Trophoblast cell (in vitro differentiated cells and primary cell): ENCODE results near the gene ZBTB48.
A peak's percentile ranks its signal among the peaks of the same experiment; 100 is the strongest.
"Not testable (repeated sequence)": the region's sequence is repeated elsewhere in the genome, so short reads cannot be mapped to it uniquely, and the experiment has no call there.

ENCODE experiments used
- DNase-seq, 2 donors: peaks; one replicate each; pipeline ENCODE4 v3.0.0-alpha.2; 2016
- H2AFZ ChIP-seq: 2 replicates; pipeline ENCODE4 v1.6.1; 2013; ENCODE audit warnings: low read length, moderate library complexity, mild to moderate bottlenecking; ENCODE audit not compliant: insufficient read depth, poor library complexity
- H2AK5ac ChIP-seq: 2 replicates; pipeline ENCODE4 v1.6.1; 2013; ENCODE audit warnings: mild to moderate bottlenecking, low read length
- H2BK120ac ChIP-seq: 2 replicates; pipeline ENCODE4 v1.6.1; 2013; ENCODE audit warnings: low read length, mild to moderate bottlenecking, moderate library complexity; ENCODE audit not compliant: insufficient read depth, poor library complexity
- H2BK12ac ChIP-seq: 2 replicates; pipeline ENCODE4 v1.6.1; 2013; ENCODE audit warnings: mild to moderate bottlenecking, low read length, moderate library complexity
- H2BK5ac ChIP-seq: 2 replicates; pipeline ENCODE4 v1.6.1; 2013; ENCODE audit warnings: low read length, low read depth, moderate library complexity, mild to moderate bottlenecking; ENCODE audit not compliant: poor library complexity
- H3K14ac ChIP-seq: 2 replicates; pipeline ENCODE4 v1.6.1; 2013; ENCODE audit warnings: mild to moderate bottlenecking, low read length
- H3K18ac ChIP-seq: 2 replicates; pipeline ENCODE4 v1.6.1; 2013; ENCODE audit warnings: mild to moderate bottlenecking, low read length
- H3K23ac ChIP-seq: 2 replicates; pipeline ENCODE4 v1.6.1; 2013; ENCODE audit warnings: low read length
- H3K27ac ChIP-seq: 2 replicates; pipeline ENCODE4 v1.5.1; 2013; ENCODE audit warnings: low read depth, mild to moderate bottlenecking, inconsistent platforms, low read length, moderate library complexity
- H3K27me3 ChIP-seq: 2 replicates; pipeline ENCODE4 v1.6.1; 2013; ENCODE audit warnings: inconsistent platforms, mild to moderate bottlenecking, low read length, moderate library complexity; ENCODE audit not compliant: insufficient read depth
- H3K36me3 ChIP-seq, 2 experiments: 1 replicate in 1 of 2; 2 replicates in 1 of 2; pipeline ENCODE4 v1.6.1; 2013; ENCODE audit warnings: low read length in 2 of 2, mild to moderate bottlenecking in 2 of 2, moderate library complexity in 1 of 2; ENCODE audit not compliant: insufficient read depth in 2 of 2, control insufficient read depth in 1 of 2
- H3K4ac ChIP-seq: 2 replicates; pipeline ENCODE4 v1.6.1; 2013; ENCODE audit warnings: low read depth, mild to moderate bottlenecking, low read length, moderate library complexity
- H3K4me1 ChIP-seq, 2 experiments: 1 replicate in 1 of 2; 2 replicates in 1 of 2; pipeline ENCODE4 v1.6.1; 2013; ENCODE audit warnings: low read length in 2 of 2, mild to moderate bottlenecking in 2 of 2, moderate library complexity in 1 of 2; ENCODE audit not compliant: insufficient read depth in 2 of 2, control insufficient read depth in 1 of 2
- H3K4me2 ChIP-seq: 2 replicates; pipeline ENCODE4 v1.6.1; 2013; ENCODE audit warnings: inconsistent platforms, mild to moderate bottlenecking, low read length, moderate library complexity
- H3K4me3 ChIP-seq: 2 replicates; pipeline ENCODE4 v1.5.1; 2013; ENCODE audit warnings: mild to moderate bottlenecking, low read depth, low read length, inconsistent platforms
- H3K79me1 ChIP-seq: one replicate; pipeline ENCODE4 v1.6.1; 2013; ENCODE audit warnings: low read length
- H3K79me2 ChIP-seq: 2 replicates; pipeline ENCODE4 v1.6.1; 2013; ENCODE audit warnings: low read length, mild to moderate bottlenecking; ENCODE audit not compliant: control insufficient read depth, insufficient read depth, poor library complexity
- H3K9ac ChIP-seq: 2 replicates; pipeline ENCODE4 v1.6.1; 2013; ENCODE audit warnings: mild to moderate bottlenecking, low read length
- H3K9me3 ChIP-seq: 2 replicates; pipeline ENCODE4 v1.6.1; 2013; ENCODE audit warnings: low read depth, mild to moderate bottlenecking, control low read depth, inconsistent platforms, low read length; ENCODE audit not compliant: insufficient read depth
- H4K12ac ChIP-seq: 2 replicates; pipeline ENCODE4 v1.6.1; 2013; ENCODE audit warnings: low read depth, mild to moderate bottlenecking, low read length, moderate library complexity
- H4K8ac ChIP-seq: 2 replicates; pipeline ENCODE4 v1.6.1; 2013; ENCODE audit warnings: low read depth, mild to moderate bottlenecking, low read length, moderate library complexity
- H4K91ac ChIP-seq: one replicate; pipeline ENCODE4 v1.6.1; 2013; ENCODE audit warnings: low read depth, mild to moderate bottlenecking, low read length, moderate library complexity
- WGBS: extraction: QIAGEN DNeasy Blood & Tissue Kit; methylation state at CpG from one replicate; pipeline ENCODE4 v1.1.7; 2013; ENCODE audit warnings: missing lambda C conversion rate; ENCODE audit not compliant: insufficient read length, insufficient coverage; ENCODE audit errors: extremely low coverage; 5-methylcytosine and 5-hydroxymethylcytosine counted together

Gene ZBTB48

GRCh38 chr1:6597777-6598131, 18.0 kb downstream of the ZBTB48 start:
- no peak overlapping the region for H3K18ac ChIP-seq
- no peak overlapping the region for H4K8ac ChIP-seq
- no peak overlapping the region for H2BK5ac ChIP-seq
- H3K79me2 ChIP-seq: peaks cover 29% of the 10 kb centered on the region
- H2AFZ ChIP-seq: no peak overlapping the region
- H3K4me2 ChIP-seq: no peak overlapping the region
- peak overlapping the region; percentile 43 for H3K4ac ChIP-seq
- no CpG with 5 or more reads among the region's 6 CpGs for WGBS
- peaks cover 7% of the 10 kb centered on the region for H3K9me3 ChIP-seq
- no peak overlapping the region for H2BK12ac ChIP-seq
- H3K14ac ChIP-seq: no peak overlapping the region
- H4K12ac ChIP-seq: no peak overlapping the region
- no peak overlapping the region for H3K23ac ChIP-seq
- peaks cover 18% of the 10 kb centered on the region for H3K79me1 ChIP-seq
- H3K9ac ChIP-seq: no peak overlapping the region
- no peaks in the 10 kb centered on the region for H3K27me3 ChIP-seq
- no peak overlapping the region for H3K4me3 ChIP-seq
- H3K36me3 ChIP-seq: peaks cover 60 to 61% of the 10 kb centered on the region in 2 experiments
- H4K91ac ChIP-seq: no peak overlapping the region
- no peak overlapping the region for H2AK5ac ChIP-seq
- DNase-seq: no peak
- H2BK120ac ChIP-seq: no peak overlapping the region
- H3K27ac ChIP-seq: no peak overlapping the region
- peaks cover 7 to 16% of the 10 kb centered on the region in 2 experiments for H3K4me1 ChIP-seq

GRCh38 chr1:6599141-6599975, 19.6 kb downstream of the ZBTB48 start:
- H3K4me1 ChIP-seq: peaks cover 16 to 25% of the 10 kb centered on the region in 2 experiments
- H3K9me3 ChIP-seq: peaks cover 7% of the 10 kb centered on the region
- H3K4ac ChIP-seq: peak overlapping the region; percentile 35
- H3K79me2 ChIP-seq: peaks cover 36% of the 10 kb centered on the region
- no peak overlapping the region for H4K12ac ChIP-seq
- peaks cover 45 to 46% of the 10 kb centered on the region in 2 experiments for H3K36me3 ChIP-seq
- H3K4me2 ChIP-seq: peak overlapping the region; percentile 2
- no peak overlapping the region for H3K9ac ChIP-seq
- H4K91ac ChIP-seq: no peak overlapping the region
- H3K27ac ChIP-seq: no peak overlapping the region
- H2BK5ac ChIP-seq: no peak overlapping the region
- no peak overlapping the region for H3K14ac ChIP-seq
- no peak overlapping the region for H2BK120ac ChIP-seq
- WGBS: no CpG with 5 or more reads among the region's 31 CpGs
- H3K27me3 ChIP-seq: no peaks in the 10 kb centered on the region
- no peak overlapping the region for H2AK5ac ChIP-seq
- no peak overlapping the region for H3K18ac ChIP-seq
- H3K23ac ChIP-seq: no peak overlapping the region
- no peak overlapping the region for H4K8ac ChIP-seq
- no peak overlapping the region for H2AFZ ChIP-seq
- peak in 1 of 2 donors; percentile 44 for DNase-seq
- peaks cover 31% of the 10 kb centered on the region for H3K79me1 ChIP-seq
- H3K4me3 ChIP-seq: no peak overlapping the region
- no peak overlapping the region for H2BK12ac ChIP-seq

DNA sequence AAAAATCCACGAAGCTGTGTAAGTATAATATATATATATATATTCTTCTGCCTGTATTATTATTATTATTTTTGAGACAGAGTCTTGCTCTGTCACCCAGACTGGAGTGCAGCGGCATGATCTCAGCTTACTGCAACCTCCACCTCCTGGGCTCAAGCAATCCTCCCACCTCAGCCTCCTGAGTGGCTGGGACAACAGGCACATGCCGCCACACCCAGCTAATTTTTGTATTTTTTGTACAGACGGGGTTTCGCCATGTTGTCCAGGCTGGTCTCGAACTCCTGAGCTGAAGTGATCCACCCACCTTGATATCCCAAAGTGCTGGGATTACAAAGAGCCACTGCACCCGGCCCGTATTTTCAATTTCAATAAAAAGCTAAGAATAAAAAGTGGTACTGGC, 20.2 kb downstream of the ZBTB48 start:
- H3K9ac ChIP-seq, H2AK5ac ChIP-seq, H4K12ac ChIP-seq, H3K27me3 ChIP-seq, H3K18ac ChIP-seq, H3K23ac ChIP-seq, H3K9me3 ChIP-seq, H3K4me3 ChIP-seq, H4K8ac ChIP-seq, H2AFZ ChIP-seq, H2BK12ac ChIP-seq, DNase-seq, H2BK5ac ChIP-seq, H4K91ac ChIP-seq, H3K27ac ChIP-seq, H3K14ac ChIP-seq, H2BK120ac ChIP-seq: not testable (repeated sequence)
- Histone ChIP-seq H3K4me1 (peaks cover 21 to 25% of the 10 kb centered on the region in 2 experiments), H3K79me1 (peaks cover 35% of the 10 kb centered on the region), H3K79me2 (peaks cover 36% of the 10 kb centered on the region), H3K4ac (peak overlapping the region; percentile 95), H3K4me2 (peak overlapping the region; percentile 99), H3K36me3 (peaks cover 41 to 42% of the 10 kb centered on the region in 2 experiments)
- WGBS: no CpG with 5 or more reads among the region's 8 CpGs

GRCh38 chr1:6600410-6601048, 20.7 kb downstream of the ZBTB48 start:
- H3K4me2 ChIP-seq: peak overlapping the region; percentile 99
- no peak overlapping the region for H2AK5ac ChIP-seq
- no CpG with 5 or more reads among the region's 10 CpGs for WGBS

More at GRCh38 chr1:6600410-6601048, 20.7 kb downstream of the ZBTB48 start:
- Histone ChIP-seq H2BK12ac (no peak overlapping the region), H3K4me1 (peaks cover 21 to 25% of the 10 kb centered on the region in 2 experiments), H3K18ac (peak overlapping the region; percentile 1), H3K9me3 (peaks cover 7% of the 10 kb centered on the region), H2BK5ac (peak overlapping the region; percentile 29), H3K79me2 (peaks cover 36% of the 10 kb centered on the region), H4K12ac (no peak overlapping the region), H4K91ac (peak overlapping the region; percentile 8), H2AFZ (no peak overlapping the region), H3K27ac (no peak overlapping the region), H3K4ac (peak overlapping the region; percentile 95), H3K4me3 (peak overlapping the region; percentile 97), H2BK120ac (no peak overlapping the region), H3K36me3 (peaks cover 36 to 38% of the 10 kb centered on the region in 2 experiments), H4K8ac (no peak overlapping the region), H3K23ac (no peak overlapping the region), H3K9ac (peak overlapping the region; percentile 46), H3K14ac (peak overlapping the region; percentile 12), H3K27me3 (no peaks in the 10 kb centered on the region), H3K79me1 (peaks cover 35% of the 10 kb centered on the region)
- peak in 1 of 2 donors; percentile 25 for DNase-seq
